Prostate gland (tissue), 2 donors: Measurements from ENCODE around the gene TPRG1L.

Experiments used
- CTCF ChIP-seq, 4 experiments: fragments of 200-600 bp in 2 of 4; fragments of 450-650 bp in 2 of 4; sonication (generic) in 2 of 4; IDR thresholded peaks; 1 replicate in 3 of 4; 2 replicates in 1 of 4; pipeline ENCODE4 v1.5.1; 2016 to 2019; ENCODE audit warnings: antibody characterized with exemption in 4 of 4, mild to moderate bottlenecking in 2 of 4, moderate library complexity in 2 of 4
- POLR2A ChIP-seq: fragments of 450-650 bp; IDR thresholded peaks from one replicate; pipeline ENCODE4 v1.6.1; 2016; ENCODE audit warnings: antibody characterized with exemption, mild to moderate bottlenecking
- POLR2AphosphoS5 ChIP-seq: sonication (generic); formaldehyde crosslinking; IDR thresholded peaks from one replicate; pipeline ENCODE4 v1.6.1; 2017; ENCODE audit warnings: antibody characterized with exemption

GRCh38 chr1:3662080-3662671, 37.4 kb downstream of the TPRG1L start:
- TF ChIP-seq CTCF (IDR thresholded peaks at IDR 0.05) = no peak
- no peak for TF ChIP-seq POLR2A
- no peak for TF ChIP-seq POLR2AphosphoS5
